Lower lobe of right lung (tissue), 2 donors: ENCODE measurements around the gene TPGS1. TPM values are rescaled to one million over a fixed set of nuclear protein-coding genes. Genes with fewer than 3 reads are reported as not detected.

Experiments used
- ATAC-seq, 2 donors: fragments of 200-7000 bp; cut with Tn5 transposase; one replicate each; pipeline ENCODE4 v1.9.1; 2020 to 2022; ENCODE audit warnings: mild to moderate bottlenecking in 2 of 2, moderate library complexity in 2 of 2
- DNase-seq: peaks from one replicate; pipeline ENCODE4 v3.0.0-alpha.2; 2020
- H3K27ac ChIP-seq: fragments of 200-600 bp; one replicate; pipeline ENCODE4 v1.8.0; 2022
- H3K27me3 ChIP-seq: fragments of 200-600 bp; one replicate; pipeline ENCODE4 v1.8.0; 2022; ENCODE audit warnings: low read depth
- H3K36me3 ChIP-seq: fragments of 200-600 bp; one replicate; pipeline ENCODE4 v1.8.0; 2022; ENCODE audit warnings: mild to moderate bottlenecking
- H3K4me1 ChIP-seq: fragments of 200-600 bp; one replicate; pipeline ENCODE4 v1.8.0; 2022
- H3K4me3 ChIP-seq: fragments of 200-600 bp; one replicate; pipeline ENCODE4 v1.8.0; 2022; ENCODE audit warnings: mild to moderate bottlenecking
- H3K9me3 ChIP-seq: fragments of 200-600 bp; one replicate; pipeline ENCODE4 v1.8.0; 2022
- intact Hi-C: fragments of 100-400 bp; cut with DNase I; formaldehyde crosslinking; loops from one replicate; pipeline ENCODE4 v1.11.0; 2022
- total RNA-seq: library from RNA; stranded (reverse); fragmentation: NEBNext Ultra II Directional; extraction: Animal tissue kit (Norgen Biotek cat#: 25700); gene quantifications from one replicate; pipeline ENCODE4 v1.2.1, GENCODE V29; 2021
- TF ChIP-seq, protein P1 (sequence below): fragments of 200-600 bp; IDR thresholded peaks from one replicate; pipeline ENCODE4 v1.8.0; 2022; ENCODE audit warnings: antibody characterized with exemption, mild to moderate bottlenecking
- donor health status: DM: no; HTN: yes; CAD: no; lungs with severe emphysema.

Gene TPGS1
- total RNA-seq, 1 donor from 2014 or later, result 18.8 TPM

DNA sequence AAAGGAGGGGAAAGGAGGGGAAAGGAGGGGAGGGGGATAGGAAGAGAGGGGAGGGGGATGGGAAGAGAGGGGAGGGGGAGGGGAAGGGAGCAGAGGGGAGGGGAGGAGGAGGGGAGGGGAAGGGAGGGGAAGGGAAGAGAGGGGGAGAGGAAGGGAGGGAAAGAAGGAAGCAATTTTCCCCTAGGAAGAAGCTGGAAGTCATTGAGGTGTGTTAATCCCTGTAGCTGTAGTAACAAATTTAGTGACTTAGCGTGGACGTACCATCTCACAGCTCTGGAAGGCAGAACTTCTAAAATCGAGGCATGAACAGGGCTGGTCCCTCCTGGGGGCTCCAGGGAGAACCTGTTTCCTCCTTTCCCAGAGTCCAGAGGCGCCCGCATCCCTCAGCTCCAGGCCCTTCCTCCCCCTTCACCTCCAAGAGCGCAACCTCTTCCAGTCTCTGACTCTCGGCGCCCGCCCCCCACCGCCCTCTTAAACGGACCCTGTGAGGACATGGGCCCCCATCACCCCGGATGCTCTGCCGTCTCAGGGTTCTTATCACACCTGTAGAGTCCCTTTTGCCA lies 18.6 kb downstream of the TPGS1 start:
- H3K27ac ChIP-seq, result no peak overlapping the region
- no peaks in the 10 kb centered on the region for H3K36me3 ChIP-seq
- intact Hi-C loops, result no loop called here
- H3K4me1 ChIP-seq, result peaks cover 6% of the 10 kb centered on the region
- no peak for ATAC-seq
- TF ChIP-seq, protein P1, sequence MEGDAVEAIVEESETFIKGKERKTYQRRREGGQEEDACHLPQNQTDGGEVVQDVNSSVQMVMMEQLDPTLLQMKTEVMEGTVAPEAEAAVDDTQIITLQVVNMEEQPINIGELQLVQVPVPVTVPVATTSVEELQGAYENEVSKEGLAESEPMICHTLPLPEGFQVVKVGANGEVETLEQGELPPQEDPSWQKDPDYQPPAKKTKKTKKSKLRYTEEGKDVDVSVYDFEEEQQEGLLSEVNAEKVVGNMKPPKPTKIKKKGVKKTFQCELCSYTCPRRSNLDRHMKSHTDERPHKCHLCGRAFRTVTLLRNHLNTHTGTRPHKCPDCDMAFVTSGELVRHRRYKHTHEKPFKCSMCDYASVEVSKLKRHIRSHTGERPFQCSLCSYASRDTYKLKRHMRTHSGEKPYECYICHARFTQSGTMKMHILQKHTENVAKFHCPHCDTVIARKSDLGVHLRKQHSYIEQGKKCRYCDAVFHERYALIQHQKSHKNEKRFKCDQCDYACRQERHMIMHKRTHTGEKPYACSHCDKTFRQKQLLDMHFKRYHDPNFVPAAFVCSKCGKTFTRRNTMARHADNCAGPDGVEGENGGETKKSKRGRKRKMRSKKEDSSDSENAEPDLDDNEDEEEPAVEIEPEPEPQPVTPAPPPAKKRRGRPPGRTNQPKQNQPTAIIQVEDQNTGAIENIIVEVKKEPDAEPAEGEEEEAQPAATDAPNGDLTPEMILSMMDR, result no peak
- H3K9me3 ChIP-seq, result no peaks in the 10 kb centered on the region
- H3K4me3 ChIP-seq, result no peak overlapping the region
- H3K27me3 ChIP-seq, result peaks cover 4% of the 10 kb centered on the region
- no peak for DNase-seq

DNA sequence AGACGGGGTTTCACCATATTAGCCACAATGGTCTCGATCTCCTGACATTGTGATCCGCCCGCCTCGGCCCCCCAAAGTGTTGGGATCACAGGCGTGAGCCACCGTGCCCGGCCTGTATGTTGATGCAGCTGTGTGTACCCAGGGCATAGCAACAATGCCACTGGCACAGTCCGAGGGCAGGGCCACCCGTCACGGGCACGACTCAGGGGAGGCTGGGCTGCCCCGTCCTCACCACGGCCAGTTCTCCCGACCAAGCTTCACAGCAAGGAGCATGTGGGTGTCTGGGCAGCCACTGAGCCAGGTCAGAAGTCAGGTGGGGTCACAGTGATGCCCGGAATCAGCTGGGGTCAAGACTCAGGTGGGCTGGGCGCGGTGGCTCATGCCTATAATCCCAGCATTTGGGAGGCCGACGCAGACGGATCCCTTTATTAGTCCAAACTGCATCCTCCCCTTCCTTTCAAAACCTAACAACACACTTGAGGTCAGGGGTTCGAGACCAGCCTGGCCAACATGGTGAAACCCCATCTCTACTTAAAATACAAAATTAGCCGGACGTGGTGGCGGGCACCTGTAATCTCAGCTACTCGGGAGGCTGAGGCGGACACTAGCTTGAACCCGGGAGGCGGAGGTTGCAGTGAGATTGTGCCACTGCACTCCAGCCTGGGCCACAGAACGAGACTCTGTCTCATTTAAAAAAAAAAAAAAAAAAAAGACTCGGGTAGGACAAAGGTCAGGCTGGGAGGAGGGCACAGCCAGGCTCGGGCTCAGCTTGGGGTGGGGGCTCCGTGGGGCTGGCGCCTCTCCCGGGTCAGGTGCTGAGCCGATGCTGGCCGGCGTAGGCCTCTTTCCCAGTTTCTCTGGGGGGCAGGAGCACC lies 23.1 kb downstream of the TPGS1 start:
- peaks cover 4% of the 10 kb centered on the region for H3K27me3 ChIP-seq
- no peaks in the 10 kb centered on the region for H3K9me3 ChIP-seq
- no peaks in the 10 kb centered on the region for H3K36me3 ChIP-seq
- ATAC-seq, result no peak
- H3K4me1 ChIP-seq, result peaks cover 26% of the 10 kb centered on the region
- H3K27ac ChIP-seq, result peak overlapping the region; percentile 91
- H3K4me3 ChIP-seq, result peak overlapping the region; percentile 99
- no peak for DNase-seq
- intact Hi-C loops, result no loop called here
- TF ChIP-seq, protein P1, result no peak

DNA sequence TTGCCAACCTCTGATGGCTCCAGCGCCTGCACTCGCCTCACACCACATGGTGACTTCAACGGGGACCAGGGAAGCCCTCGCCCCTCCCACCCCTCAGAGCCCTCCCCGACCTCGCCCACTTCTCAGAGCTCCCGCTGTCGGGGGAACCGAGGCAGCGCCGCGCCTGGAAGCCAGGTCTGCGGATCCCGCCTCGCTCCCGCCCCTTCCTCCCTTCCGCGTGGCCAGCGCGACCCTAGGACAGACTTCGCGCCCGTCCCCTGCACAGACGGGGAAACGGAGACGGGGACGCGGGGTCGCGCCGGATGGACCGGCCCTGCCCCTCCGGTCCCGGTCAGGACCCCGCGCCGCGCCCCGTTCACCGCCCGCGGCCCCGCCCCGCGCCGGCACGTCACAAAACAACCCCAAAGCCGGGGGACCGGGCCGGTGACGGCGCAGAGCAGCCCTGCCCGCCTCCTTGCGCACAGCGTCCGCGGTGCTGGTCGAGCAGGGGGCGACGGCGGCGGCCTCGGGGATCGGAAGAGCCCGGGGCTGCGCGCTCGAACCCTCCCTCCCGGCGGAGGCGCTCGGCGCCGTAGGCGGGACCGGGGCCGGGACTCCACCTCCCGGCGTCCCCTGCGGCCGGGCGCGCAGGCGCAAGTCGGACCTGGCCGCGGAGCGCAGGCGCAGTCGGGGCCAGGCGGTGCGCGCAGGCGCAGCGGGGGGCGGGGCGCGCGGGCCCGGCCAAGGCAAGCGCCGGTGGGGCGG lies 23.9 kb downstream of the TPGS1 start:
- TF ChIP-seq, protein P1, result no peak
- Histone ChIP-seq H3K36me3 (peaks cover 8% of the 10 kb centered on the region), H3K4me3 (peak overlapping the region; percentile 99), H3K4me1 (peaks cover 32% of the 10 kb centered on the region), H3K27me3 (peaks cover 4% of the 10 kb centered on the region), H3K9me3 (no peaks in the 10 kb centered on the region), H3K27ac (peak overlapping the region; percentile 91)
- intact Hi-C loops, result no loop called here
- ATAC-seq, result peak; percentile 91
- peak; percentile 85 for DNase-seq

DNA sequence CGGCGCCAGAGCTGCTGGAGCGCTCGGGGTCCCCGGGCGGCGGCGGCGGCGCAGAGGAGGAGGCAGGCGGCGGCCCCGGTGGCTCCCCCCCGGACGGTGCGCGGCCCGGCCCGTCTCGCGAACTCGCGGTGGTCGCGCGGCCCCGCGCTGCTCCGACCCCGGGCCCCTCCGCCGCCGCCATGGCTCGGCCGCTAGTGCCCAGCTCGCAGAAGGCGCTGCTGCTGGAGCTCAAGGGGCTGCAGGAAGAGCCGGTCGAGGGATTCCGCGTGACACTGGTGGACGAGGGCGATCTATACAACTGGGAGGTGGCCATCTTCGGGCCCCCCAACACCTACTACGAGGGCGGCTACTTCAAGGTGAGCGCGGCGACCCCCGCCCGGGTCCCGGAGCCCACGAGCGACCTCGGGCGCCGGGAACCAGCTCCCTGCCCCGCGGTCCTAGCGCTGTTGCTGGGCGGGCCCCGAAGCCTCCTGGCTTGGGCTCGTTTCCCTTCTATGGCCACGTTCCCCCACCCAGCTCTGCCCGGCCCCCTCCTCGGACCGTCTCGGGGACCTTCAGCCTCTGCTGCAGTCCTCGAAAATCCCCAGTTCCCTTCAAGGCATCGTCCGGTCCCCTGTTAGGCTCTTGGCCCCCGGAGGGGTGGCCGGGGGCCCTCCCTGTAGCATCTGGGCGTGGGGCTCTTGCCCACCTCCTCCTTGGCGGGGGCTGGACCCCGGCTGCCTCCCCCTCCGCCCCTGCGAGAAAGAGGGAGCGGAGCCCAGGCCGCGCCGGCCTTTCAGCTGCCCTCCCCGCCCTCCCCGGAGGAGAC lies 24.7 kb downstream of the TPGS1 start, which contains the start of gene CDC34:
Gene CDC34 (plus strand): TSS at position 8 of the 808 bp plus-strand sequence. CDS start 172 bp downstream, at position 180.
- H3K4me3 ChIP-seq, result peak within 1 kb of the TSS; percentile 99
- peaks cover 32% of the 10 kb centered on the region for H3K4me1 ChIP-seq
- intact Hi-C loops, result no loop called here
- H3K9me3 ChIP-seq, result no peaks in the 10 kb centered on the region
- DNase-seq, result no peak
- peak within 1 kb of the TSS; percentile 91 for H3K27ac ChIP-seq
- peak; percentile 4 to 18 for ATAC-seq
- H3K36me3 ChIP-seq, result peaks cover 16% of the 10 kb centered on the region
- H3K27me3 ChIP-seq, result peaks cover 4% of the 10 kb centered on the region
- TF ChIP-seq, protein P1, result no peak
